Measurements from ENCODE around the gene PLXNB3.

The PLXNB3 gene

GRCh38 chrX:153774576-153775292 lies 10.7 kb downstream of the PLXNB3 start:
- peak; percentile 2 for DNase-seq

- DNase-seq = peak; percentile 2
Observed at GRCh38 chrX:153775293-153776119, 11.5 kb downstream of the PLXNB3 start.

- no peak for DNase-seq
Observed at GRCh38 chrX:153776120-153776599, 12.1 kb downstream of the PLXNB3 start.

GRCh38 chrX:153776611-153777045 lies 12.6 kb downstream of the PLXNB3 start:
- DNase-seq = no peak

GRCh38 chrX:153777261-153778090 lies 13.4 kb downstream of the PLXNB3 start:
- no peak for DNase-seq

GRCh38 chrX:153778181-153778580 lies 14.1 kb downstream of the PLXNB3 start:
- DNase-seq = no peak

GRCh38 chrX:153778684-153779101 lies 14.6 kb downstream of the PLXNB3 start:
- DNase-seq = no peak

- DNase-seq = no peak
Observed at GRCh38 chrX:153779891-153780677, 16.0 kb downstream of the PLXNB3 start.

GRCh38 chrX:153780678-153781427 lies 16.8 kb downstream of the PLXNB3 start, which contains the start of gene SRPK3:
Gene SRPK3, plus strand, starts transcription at chrX:153781041. Its CDS starts 46 bp downstream, at chrX:153781087.
- no peak for DNase-seq

- DNase-seq = no peak
Observed at GRCh38 chrX:153781428-153782047, 17.5 kb downstream of the PLXNB3 start.

GRCh38 chrX:153782313-153782712 lies 18.3 kb downstream of the PLXNB3 start:
- no peak for DNase-seq

GRCh38 chrX:153782871-153783270 lies 18.8 kb downstream of the PLXNB3 start:
- no peak for DNase-seq

GRCh38 chrX:153783378-153784013 lies 19.4 kb downstream of the PLXNB3 start:
- DNase-seq = no peak

GRCh38 chrX:153784325-153784967 lies 20.4 kb downstream of the PLXNB3 start:
- DNase-seq = no peak

GRCh38 chrX:153786669-153787068 lies 22.6 kb downstream of the PLXNB3 start:
- DNase-seq = no peak

- no peak for DNase-seq
Observed at GRCh38 chrX:153789654-153790053, 25.6 kb downstream of the PLXNB3 start.

- DNase-seq = no peak
Observed at GRCh38 chrX:153791104-153791852, 27.2 kb downstream of the PLXNB3 start.

GRCh38 chrX:153792368-153792767 lies 28.3 kb downstream of the PLXNB3 start:
- no peak for DNase-seq

- no peak for DNase-seq
Observed at GRCh38 chrX:153793291-153793690, 29.2 kb downstream of the PLXNB3 start.

Data from CD4-positive, alpha-beta T cell treated with Interleukin-17A for 4 hours (primary cell).